Limb (tissue), 2 donors: Measurements from ENCODE around the gene TBC1D16.
A peak's percentile ranks its signal among the peaks of the same experiment; 100 is the strongest.

Experiments used
- DNase-seq, 2 donors: peaks; one replicate each; pipeline ENCODE4 v3.0.0-alpha.2; 2016; ENCODE audit errors: extremely low spot score in 2 of 2

TBC1D16 gene

GRCh38 chr17:79952901-79953300 lies 82.8 kb downstream of the TBC1D16 start:
- DNase-seq: no peak

GRCh38 chr17:79952265-79952877 lies 83.3 kb downstream of the TBC1D16 start:
- peak in 1 of 2 donors; percentile 46 for DNase-seq

GRCh38 chr17:79951361-79952264 lies 84.1 kb downstream of the TBC1D16 start:
- peak; percentile 35 to 69 for DNase-seq

- peak in 1 of 2 donors; percentile 73 for DNase-seq
These were observed 84.9 kb downstream of the TBC1D16 start for GRCh38 chr17:79950751-79951150.

GRCh38 chr17:79950306-79950705 lies 85.4 kb downstream of the TBC1D16 start:
- peak in 1 of 2 donors; percentile 51 for DNase-seq

GRCh38 chr17:79949656-79950209 lies 85.9 kb downstream of the TBC1D16 start:
- peak in 1 of 2 donors; percentile 56 for DNase-seq

- DNase-seq: peak in 1 of 2 donors; percentile 44
These were observed 86.6 kb downstream of the TBC1D16 start for GRCh38 chr17:79948945-79949655.

GRCh38 chr17:79948406-79948944 lies 87.2 kb downstream of the TBC1D16 start:
- DNase-seq: no peak

- peak in 1 of 2 donors; percentile 36 for DNase-seq
These were observed 88.2 kb downstream of the TBC1D16 start for GRCh38 chr17:79947351-79948031.

- DNase-seq: no peak
These were observed 89.1 kb downstream of the TBC1D16 start for GRCh38 chr17:79946352-79947231.

- DNase-seq: no peak
These were observed 89.9 kb downstream of the TBC1D16 start for GRCh38 chr17:79945591-79946255.

GRCh38 chr17:79944821-79945391 lies 90.8 kb downstream of the TBC1D16 start:
- peak in 1 of 2 donors; percentile 33 for DNase-seq

GRCh38 chr17:79944251-79944812 lies 91.3 kb downstream of the TBC1D16 start:
- no peak for DNase-seq

- no peak for DNase-seq
These were observed 92.1 kb downstream of the TBC1D16 start for GRCh38 chr17:79943347-79944241.

GRCh38 chr17:79942591-79943346 lies 92.9 kb downstream of the TBC1D16 start:
- no peak for DNase-seq

- DNase-seq: no peak
These were observed 93.7 kb downstream of the TBC1D16 start for GRCh38 chr17:79942011-79942405.
